GM18868 (cell line): ENCODE measurements around the gene PTPN20.

Experiments
- ATAC-seq: cut with Tn5 transposase; IDR thresholded peaks from one replicate; pipeline ENCODE4 v1.9.1; 2021; ENCODE audit warnings: mild to moderate bottlenecking, moderate library complexity; ENCODE audit not compliant: unreplicated experiment

PTPN20 gene

DNA sequence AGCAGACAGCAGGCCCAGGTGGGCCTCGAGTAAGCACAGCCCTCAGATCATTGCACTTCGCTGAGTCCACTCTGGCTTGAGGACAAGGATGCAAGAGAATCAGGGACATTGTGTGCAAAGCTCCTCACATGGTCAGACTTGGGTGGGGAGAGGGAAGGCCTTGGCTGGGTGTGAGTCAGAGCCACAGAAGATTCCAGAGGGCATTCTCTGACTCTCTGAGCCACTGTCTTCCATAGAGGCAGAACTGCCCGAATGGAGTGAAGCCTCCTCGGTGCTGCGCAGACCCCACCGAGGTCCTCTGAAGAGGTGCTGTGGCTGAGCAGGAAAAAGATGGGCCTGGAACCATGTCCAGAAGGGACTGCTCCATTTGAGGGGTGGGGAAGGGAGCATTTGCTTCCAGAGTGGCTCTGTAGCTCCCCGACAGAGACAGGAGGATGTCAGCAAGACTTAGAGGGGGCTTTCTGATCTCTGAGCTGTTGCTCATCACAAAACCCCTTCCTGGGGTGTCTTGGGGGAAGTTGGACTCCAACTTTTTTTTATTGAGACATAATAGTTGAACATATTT, 120.8 kb downstream of the PTPN20 start:
- ATAC-seq, result no peak

DNA sequence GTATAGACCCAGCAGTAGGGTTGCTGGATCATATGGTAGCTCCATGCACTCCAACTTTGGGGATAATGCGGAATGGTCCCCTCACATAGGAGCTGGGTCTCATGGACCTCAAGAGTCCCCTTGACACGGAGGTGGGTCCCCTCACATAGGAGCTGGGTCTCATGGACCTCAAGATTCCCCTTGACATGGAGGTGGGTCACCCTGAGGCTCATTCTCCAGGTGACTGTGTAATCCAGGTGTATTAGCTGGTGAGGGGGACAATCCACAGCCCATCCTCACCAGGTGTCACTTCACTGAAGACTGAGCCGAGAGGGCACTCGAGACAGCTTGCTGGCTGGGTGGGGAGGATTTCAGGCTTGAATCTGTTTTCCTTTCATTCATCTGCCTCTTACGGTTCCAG, 121.9 kb downstream of the PTPN20 start:
- ATAC-seq, result no peak

DNA sequence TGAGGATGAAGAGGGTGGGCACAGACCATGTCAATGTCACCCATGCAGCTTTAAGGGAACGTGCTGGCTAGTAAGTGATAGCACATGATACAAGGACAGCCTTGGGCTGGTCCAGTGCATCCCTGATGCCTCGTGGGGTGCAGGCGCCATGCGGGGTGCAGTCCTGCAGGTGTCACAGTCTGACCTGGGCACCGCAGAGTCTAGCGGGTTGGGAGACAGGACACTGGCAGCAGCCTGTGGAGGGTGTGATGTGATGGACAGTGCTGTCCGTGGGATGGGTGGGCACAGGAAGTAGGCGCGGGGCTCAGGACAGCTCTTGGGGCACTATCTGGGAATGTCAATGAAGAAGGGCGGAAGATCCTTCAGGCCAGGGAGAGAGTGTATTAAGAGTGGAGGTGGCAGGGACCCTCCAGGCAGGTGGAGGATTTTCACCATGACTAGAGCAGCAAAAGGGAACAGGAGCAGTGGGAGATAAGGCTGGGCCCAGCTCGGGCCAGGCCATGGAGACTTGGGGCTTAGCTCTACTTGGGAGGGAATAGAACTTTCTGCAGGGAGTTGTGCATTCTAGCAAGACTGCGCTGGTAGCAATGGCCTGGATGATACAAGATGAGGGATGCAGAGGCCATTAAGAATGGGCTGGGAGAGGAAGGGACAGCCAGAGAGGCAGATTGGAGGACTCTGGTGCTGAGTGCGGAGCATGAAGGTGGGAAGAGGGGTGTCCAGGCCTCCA, 122.5 kb downstream of the PTPN20 start:
- no peak for ATAC-seq

DNA sequence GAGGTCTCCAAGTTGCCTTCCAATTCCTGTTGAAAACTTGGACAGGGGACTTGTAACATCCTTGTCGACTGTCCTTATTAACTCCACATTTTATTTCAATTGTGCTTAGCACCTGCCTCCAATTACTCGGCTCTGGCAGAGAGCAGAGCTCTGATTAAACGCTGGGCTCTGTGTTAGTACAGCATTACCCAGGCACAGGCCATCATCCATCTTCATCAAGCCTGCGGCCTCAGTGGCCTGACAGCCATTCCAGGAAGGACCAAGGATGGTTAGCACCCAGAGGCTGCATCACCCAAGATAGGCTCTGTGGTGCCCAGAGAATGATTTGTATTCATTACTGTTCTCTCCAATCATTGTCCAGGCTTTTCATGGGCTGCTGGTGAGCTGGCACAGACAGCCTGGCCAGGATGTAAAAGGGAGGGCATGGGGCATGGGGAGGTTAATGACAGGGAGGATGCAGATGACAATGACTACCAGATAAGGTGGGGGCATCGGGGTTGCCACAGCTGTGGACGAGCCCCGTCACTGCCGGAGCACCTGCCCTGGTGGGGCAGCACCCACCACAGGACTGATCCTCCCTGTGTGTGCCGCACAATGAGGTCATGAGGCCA, 123.3 kb downstream of the PTPN20 start:
- ATAC-seq, result no peak

DNA sequence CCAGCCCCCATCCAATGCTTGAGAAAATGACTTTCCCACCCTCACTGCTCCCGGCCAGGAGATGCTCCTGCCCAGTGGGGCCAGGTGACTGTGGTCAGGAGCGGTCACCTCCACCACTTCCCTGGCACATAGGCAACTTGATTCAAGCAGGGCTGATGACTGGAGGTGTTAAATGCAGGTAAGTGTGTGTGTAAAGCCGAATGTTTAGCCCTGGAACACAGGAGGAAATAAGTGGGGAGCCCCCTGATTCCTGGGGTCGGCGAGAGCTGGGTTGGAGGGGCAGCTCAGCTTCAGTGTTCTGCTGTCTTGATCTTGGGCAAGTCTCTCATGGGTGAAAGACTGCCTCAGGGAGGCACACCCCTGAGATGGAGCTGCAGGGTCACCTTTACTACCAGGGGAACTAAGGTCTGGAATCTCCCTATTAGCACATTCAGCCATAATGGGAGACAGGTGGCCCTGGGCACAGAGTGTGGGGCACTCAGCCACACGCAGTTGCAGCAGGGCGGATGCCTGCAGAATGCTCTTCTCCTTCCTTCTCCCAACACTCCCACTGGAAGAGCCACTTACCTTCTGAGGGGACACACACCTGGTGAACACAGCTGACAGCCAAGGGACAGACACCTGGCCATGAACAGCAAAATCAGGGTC, 124.1 kb downstream of the PTPN20 start:
- ATAC-seq, result no peak

DNA sequence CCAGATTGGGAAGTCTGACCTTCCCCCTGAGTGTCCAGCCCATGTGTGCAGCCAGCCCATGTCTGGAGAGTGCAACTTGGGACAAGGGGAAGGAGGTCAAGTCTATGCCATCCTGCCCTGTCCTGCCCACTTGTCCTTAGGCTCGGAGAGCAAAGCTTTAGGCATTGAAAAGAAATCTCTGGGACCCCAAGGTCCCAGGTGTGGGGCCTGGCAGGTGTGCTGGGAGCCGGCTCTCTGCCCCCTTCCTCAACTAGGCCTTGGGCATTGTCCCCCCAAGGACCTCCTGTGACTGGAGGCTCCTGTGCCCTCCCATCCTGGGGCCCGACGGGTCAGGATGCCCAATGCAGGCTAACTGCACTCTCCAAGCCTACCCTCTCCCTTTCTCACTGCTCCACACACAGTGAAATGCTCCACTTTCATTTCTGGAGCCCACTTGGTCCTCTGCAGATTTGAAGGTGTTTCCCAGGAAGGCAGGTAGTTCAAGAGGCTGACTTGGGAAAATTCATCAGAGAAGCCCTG, 124.7 kb downstream of the PTPN20 start:
- ATAC-seq, result no peak

DNA sequence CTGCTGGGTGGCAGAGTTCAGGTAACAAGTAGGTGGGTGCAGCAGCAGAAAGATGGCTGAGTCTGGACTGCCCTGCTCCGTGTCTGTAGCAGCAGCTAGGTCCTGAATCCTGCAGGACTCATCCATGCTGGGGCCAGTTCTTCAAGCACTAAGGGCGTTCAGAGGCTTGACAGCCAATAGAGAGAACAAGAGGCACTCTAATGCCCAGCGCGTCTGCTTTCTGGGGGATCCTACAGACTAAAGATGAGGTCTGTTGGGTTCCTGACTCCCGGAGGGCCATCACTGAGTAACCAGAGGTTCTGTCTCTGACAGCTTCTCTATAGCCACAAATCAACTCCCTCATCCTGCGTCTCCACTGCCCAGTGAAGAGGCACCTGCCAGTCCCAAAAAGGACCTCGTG, 125.5 kb downstream of the PTPN20 start:
- no peak for ATAC-seq

DNA sequence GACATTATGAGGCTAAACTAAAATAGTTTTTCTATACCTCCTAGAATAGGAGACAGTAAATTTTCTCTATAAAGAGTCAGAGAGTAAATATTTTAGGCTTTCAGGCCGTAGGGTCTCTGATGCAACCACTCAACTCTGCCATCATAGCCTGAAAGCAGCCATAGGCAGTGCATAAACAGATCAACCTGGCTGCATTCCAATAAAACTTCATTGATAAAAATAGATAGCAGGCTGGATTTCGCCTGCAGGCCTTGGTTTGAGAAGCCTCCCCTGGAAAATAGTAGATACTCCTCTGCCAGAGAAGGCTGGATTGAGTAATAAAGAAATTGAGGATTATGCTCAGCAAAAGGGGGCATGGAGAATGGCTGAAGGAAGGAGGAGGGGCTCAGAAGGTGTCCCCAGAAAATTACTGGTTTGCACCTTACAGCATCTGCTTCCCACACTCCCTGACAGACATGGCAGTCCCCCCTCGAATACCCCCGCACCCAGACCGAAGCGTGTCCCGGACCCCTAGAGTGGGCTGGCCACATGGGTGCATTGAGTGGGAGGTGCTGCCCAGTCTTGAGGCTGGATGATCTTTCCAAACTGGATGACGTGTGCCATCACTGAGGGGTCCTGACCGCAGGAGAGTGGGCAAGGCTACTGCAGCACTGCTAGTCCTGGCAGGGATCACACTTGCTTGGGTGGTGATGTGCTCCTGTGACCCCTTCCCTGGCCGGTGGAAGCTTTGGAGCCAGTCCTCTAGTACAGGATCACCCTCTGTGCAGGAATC, 126.6 kb downstream of the PTPN20 start:
- no peak for ATAC-seq

DNA sequence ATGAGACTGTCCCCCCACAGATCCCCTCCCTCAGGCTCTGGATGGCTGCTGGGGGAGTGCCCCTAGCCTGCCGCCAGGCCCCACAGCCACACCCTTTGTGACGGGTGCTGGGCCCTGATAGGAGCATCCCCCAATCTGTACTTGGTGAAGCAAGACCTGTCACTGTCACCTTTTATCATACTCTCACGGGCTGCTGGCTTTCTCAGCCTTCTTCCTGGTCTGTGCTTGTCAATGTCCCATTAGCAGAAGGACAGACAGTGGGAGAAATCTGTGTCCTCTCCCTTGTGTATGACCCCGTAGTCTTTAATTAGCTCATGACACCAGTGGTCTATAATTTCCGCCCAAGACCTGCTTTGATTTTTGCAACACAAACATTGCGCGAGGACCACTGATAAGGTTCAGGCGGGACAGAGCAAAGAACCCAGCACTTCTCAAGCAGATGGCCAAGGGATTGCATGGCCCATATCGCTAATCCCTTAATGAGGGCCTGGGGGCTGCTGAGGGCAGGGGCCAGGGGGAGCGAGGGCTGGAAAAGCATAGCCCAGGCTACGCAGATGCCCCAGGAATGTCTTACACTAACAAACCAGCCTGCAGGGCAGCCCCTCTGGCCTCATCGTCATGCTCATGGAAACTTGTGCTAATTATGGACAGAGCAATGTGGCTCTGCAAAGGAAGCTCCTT, 127.8 kb downstream of the PTPN20 start:
- ATAC-seq, result no peak

DNA sequence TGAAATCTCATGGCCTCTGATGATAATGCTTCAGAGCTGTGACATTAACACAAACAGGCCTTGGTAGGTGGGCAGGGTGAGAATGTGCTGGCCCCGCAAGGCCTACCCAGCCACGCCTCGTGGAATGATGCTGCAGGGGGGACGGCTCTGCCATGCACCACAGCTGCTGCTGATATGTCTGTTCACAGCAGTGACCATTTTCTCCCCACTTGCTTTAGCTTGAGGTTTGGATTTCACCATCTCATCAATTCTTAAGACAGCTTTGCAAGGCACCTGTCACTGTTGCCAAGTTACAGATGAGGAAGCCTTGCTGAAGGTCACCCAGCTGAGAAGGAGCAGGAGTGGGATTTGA, 128.3 kb downstream of the PTPN20 start:
- ATAC-seq, result no peak

DNA sequence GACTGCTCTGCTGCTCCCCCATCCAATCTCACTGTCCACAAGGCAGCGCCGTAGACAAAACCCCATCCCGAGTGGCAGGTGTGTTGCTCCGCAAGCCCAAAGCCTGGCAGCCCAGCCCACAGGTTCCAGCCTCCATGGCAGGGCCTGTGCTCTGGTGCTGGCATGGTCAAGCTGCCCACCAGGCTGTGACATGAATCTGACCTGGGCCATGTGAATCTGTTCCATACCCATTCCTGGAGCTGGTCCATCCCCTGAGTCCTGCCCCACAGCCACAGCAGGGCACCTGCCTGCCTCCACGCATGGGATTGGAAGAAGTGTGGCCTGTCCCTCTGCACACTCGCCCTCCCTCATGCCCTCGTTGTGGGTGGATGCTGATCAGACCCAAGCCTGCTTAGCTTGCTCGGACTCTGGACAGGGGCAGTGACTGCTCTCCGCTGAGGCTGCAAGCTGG, 128.8 kb downstream of the PTPN20 start:
- no peak for ATAC-seq

DNA sequence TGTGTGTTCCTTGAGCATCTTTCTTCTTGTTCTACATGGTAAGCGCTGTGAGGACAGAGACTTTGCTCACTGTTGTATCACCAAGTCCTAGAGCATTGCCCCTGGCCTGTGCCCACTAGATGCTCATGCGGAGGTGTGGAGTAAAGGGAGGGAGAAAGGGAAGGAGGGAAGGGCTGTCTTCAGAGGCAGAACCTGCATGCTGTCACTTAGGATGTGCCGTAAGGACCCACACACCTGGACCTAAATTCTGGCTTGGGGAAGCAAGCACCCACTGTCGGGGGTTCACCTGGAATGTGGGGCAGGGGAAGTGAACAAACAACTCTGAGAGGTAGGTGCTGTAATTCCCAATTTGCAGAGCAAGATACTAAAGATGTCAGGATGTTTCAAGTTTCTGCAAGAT, 129.5 kb downstream of the PTPN20 start:
- no peak for ATAC-seq

DNA sequence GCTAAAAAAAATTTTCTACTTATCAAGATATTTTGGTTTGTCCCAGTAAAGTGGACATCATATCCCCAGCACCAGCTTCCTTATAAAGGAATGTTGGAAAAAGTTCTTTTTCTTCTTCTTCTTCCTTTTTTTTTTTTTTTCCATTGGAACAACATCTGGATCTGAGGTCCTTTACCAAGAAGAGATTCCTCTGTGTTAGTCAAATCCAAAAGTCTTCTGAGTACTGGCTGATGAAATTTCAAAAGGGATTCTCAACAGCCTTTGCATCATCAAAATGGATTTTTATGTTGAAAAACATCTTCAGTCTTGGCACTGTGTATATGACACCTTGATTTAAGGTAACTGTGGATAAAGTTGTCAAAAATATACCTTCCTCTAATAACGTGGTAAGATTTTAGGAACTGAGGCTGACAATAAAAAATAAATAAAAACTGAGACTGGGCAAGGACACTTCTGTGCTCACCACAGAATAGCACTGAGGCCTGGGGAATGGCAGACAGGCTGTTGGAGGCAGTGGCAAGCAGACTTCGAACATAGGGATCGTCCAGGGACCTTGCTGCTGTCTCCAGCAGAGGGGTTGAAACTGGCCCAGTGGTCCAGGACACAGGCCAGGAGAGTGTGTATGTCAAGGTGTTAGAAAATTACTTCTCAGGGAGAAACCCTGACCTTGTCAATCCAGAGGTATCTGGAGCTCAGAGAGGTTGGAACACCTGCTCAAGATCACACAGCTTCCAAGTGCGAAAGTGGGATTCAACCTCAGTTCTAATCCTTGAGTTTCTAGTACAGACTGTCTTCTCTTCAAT, 130.4 kb downstream of the PTPN20 start:
- ATAC-seq, result no peak

DNA sequence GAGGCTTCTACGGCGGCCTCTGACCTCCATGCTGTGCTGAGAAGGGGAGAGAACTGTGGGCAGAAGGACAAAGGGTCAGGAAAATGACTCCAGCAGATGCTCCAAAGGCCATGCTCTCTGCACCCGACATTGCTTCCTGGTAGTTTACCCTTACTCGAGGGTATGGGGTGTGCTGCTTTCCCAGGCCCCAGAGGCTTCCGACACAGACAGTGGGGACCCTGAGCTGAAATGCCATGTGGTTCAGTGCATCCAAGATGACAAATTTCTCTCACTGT, 130.9 kb downstream of the PTPN20 start:
- ATAC-seq, result no peak

DNA sequence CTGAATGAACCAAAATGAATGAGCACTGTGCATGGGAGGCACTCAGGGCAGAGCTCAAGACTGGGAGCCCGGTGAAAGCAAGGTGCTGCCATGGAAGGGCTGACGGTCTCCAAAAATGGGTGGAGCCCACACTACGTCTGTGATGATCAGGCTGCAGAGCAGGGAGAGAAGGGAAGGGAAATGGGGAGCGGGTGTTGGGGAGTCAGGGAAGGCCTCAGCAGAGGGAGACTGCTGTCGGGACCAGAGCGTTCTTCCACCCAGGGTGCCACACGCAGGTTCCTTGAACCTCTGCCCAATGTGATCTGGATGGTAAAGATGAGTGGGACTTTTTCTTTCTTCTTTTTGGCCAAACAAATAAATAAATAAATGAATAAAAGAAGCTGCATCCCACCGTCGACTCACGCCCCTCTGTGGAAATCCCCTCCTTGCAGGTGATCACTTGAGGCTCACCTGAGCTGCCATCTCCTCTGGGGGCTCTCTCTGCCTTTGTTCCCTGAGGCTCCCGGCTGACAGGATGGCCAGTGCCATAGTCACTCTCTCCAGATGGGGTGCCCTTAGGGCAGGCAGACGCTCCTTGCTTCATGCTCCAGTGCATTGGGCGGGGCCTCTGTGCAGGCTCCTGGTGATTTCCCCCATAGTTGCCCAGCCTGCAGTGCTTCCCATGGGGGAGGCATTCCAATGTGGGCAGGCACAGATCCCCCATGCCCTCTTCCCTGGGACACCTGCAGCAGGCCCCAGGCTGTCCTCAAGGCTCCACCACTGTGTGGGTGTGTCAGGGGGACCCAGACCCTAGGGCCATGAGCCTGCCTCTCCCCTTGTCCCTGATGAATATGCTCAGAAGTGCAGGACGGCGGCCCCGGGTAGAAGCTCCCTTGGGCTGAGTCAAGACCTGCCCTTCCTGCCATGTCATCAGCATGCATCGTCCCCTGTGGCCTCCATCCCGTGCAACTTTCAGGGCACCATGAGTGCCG, 131.8 kb downstream of the PTPN20 start:
- no peak for ATAC-seq

DNA sequence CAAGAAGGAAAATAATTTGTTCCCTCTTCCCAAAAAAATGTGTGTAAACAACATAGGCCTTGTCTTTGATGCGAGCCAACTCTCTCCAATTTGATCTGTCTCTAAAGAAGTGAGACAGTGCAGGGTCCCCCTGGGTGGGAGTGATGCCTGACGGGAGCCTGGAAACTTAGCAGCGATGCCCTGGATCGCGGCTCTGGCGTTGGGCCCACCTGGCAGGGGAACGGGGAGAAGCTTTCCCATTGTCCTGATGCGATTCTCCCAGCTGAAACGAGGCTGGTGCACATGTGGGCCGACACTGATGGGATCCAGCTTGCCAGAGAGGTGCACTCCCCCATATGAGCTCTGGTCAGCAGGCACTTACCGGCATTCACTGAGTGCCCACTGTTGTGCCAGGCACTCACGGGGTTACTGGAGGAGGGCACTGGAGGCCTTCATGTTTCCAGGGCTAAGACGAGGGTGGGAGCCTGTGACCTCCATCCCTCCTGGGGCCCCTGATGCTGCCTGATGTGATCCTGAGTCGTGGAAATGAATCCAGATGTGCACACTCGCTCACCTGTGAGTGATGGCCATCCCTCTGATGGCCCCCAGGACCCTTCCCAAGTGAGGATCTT, 132.8 kb downstream of the PTPN20 start:
- ATAC-seq, result no peak

DNA sequence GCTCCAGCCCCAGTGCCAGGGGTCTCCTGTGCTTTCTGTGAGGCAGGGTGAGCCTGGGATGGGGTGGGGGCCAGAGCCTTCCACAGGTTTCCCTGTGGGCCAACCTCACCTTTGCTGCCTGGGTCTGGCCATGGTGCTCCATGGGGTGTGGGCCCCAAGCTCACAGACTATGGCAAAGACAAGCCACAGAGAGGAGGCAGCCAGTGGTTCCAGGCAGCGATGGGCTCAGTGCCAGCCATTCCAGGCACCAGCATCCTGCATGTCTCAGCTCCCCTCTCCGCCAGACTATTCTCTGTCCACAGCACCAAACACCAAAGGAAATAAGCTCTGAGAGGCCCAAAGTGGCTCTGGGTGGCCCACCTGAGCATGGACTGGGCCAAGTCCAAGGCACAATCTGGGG, 133.5 kb downstream of the PTPN20 start:
- no peak for ATAC-seq

DNA sequence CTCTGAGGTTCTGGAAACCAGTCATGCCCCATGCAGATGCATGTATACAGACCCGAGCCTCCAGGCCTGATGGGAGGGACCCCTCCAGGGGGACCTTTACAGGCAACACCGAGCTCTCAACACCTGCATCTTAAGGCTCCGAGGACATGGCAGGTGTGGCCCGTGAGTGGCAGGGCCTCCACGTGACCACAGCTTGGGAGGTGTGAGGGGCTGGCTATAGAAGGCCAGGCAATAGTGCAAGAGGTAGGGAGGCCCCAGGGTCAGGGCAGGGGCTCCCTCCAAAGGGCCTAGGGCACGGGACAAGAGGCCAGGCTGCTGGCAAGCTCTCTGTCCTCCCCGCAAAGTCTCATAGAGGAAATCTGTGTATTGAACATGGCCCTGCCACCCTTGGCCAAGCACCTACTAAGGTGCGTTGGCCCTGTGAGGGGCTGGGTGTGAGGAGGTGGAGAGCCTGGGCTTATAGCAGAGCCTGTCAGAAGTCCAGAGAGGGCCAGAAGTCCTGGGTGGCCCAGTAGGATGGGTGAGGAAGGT, 134.2 kb downstream of the PTPN20 start:
- no peak for ATAC-seq
